Gastroesophageal sphincter (tissue), 3 donors: ENCODE measurements around the gene AHRR.
"Not testable (repeated sequence)": the region's sequence is repeated elsewhere in the genome, so short reads cannot be mapped to it uniquely, and the experiment has no call there.

Experiments used
- POLR2A ChIP-seq, 2 donors: fragments of 450-650 bp; IDR thresholded peaks; one replicate each; pipeline ENCODE4 v1.6.1; 2017; ENCODE audit warnings: antibody characterized with exemption in 2 of 2, mild to moderate bottlenecking in 2 of 2, moderate library complexity in 1 of 2
- TF ChIP-seq, protein P1 (sequence below), 4 experiments: fragments of 200-600 bp in 2 of 4; fragments of 450-650 bp in 2 of 4; sonication (generic) in 1 of 4; IDR thresholded peaks; one replicate each; pipeline ENCODE4 v1.5.1; 2017 to 2019; ENCODE audit warnings: antibody characterized with exemption in 4 of 4, mild to moderate bottlenecking in 2 of 4, moderate library complexity in 2 of 4

DNA sequence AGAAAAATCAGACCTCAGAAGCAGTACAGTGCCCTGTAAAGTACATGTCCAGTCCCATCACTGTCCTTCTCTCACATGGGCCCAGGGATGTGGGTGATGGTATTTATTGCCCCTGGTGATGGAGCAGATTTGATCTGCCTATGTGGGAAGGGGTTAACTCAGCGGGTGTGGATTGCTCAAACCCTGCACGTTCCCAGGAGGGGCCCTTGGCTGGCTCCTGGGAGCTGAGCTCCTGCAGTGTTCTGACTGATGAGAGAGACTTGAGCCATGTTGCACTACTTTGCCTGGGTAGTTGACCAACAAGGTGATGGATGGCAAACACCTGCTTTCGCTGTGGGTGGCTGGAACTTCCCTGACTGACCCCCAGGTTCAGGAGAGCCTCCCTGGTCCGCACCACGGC is 21.6 kb upstream of the AHRR start:
- not testable (repeated sequence) for TF ChIP-seq POLR2A (IDR thresholded peaks at IDR 0.05)
- TF ChIP-seq, protein P1, sequence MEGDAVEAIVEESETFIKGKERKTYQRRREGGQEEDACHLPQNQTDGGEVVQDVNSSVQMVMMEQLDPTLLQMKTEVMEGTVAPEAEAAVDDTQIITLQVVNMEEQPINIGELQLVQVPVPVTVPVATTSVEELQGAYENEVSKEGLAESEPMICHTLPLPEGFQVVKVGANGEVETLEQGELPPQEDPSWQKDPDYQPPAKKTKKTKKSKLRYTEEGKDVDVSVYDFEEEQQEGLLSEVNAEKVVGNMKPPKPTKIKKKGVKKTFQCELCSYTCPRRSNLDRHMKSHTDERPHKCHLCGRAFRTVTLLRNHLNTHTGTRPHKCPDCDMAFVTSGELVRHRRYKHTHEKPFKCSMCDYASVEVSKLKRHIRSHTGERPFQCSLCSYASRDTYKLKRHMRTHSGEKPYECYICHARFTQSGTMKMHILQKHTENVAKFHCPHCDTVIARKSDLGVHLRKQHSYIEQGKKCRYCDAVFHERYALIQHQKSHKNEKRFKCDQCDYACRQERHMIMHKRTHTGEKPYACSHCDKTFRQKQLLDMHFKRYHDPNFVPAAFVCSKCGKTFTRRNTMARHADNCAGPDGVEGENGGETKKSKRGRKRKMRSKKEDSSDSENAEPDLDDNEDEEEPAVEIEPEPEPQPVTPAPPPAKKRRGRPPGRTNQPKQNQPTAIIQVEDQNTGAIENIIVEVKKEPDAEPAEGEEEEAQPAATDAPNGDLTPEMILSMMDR (IDR thresholded peaks at IDR 0.05): not testable (repeated sequence)
